H1 (cell line): ENCODE measurements around the gene SHANK2. TPM values are rescaled to one million over a fixed set of nuclear protein-coding genes. Genes with fewer than 3 reads are reported as not detected.

ENCODE experiments used
- BCL11A ChIP-seq, 2 experiments: IDR thresholded peaks; one replicate each; pipeline ENCODE4 v1.6.1; 2011; ENCODE audit warnings: low read depth in 2 of 2, low read length in 2 of 2, mild to moderate bottlenecking in 2 of 2
- CHD1 ChIP-seq: IDR thresholded peaks from 2 replicates; pipeline ENCODE4 v1.6.1; 2012; ENCODE audit warnings: low read depth, low read length, improper control_type of control experiment
- GABPA ChIP-seq: IDR thresholded peaks from 2 replicates; pipeline ENCODE4 v1.6.1; 2011; ENCODE audit warnings: mild to moderate bottlenecking, low read length, moderate library complexity, borderline replicate concordance; ENCODE audit not compliant: insufficient read depth
- HDAC2 ChIP-seq, 2 experiments: fragments of 300-600 bp in 1 of 2; sonication (generic) in 1 of 2; IDR thresholded peaks; 2 replicates each; pipeline ENCODE4 v1.6.1; 2011 to 2012; ENCODE audit warnings: low read depth in 2 of 2, low read length in 2 of 2, mild to moderate bottlenecking in 2 of 2, moderate library complexity in 2 of 2, borderline replicate concordance in 1 of 2, inconsistent platforms in 1 of 2
- KDM4A ChIP-seq: IDR thresholded peaks from one replicate; pipeline ENCODE4 v1.7.1; 2012; ENCODE audit warnings: low read depth, mild to moderate bottlenecking, moderate library complexity, low read length, inconsistent platforms; ENCODE audit not compliant: severe bottlenecking
- RFX5 ChIP-seq: IDR thresholded peaks from 2 replicates; pipeline ENCODE4 v1.6.1; 2011; ENCODE audit warnings: low read depth, low read length, improper control_type of control experiment, borderline replicate concordance
- polyA plus RNA-seq, 7 experiments: library from polyadenylated mRNA; depleted of rRNA in 3 of 7; stranded (reverse) in 5 of 7; unstranded in 2 of 7; fragments of >200 nt in 5 of 7; fragments of 200-250 nt in 2 of 7; gene quantifications; 1 replicate in 5 of 7; 2 replicates in 1 of 7; 4 replicates in 1 of 7; pipeline versions ENCODE4 v1.2.1 to v1.2.3, GENCODE V29; 2011 to 2013; ENCODE audit warnings: missing spikeins in 2 of 7, mixed read lengths in 2 of 7
- total RNA-seq: library from RNA; stranded (reverse); fragmentation: NEBNext Ultra II Directional; extraction: Animal tissue kit (Norgen Biotek cat#: 25700); gene quantifications from 2 replicates; pipeline ENCODE4 v1.2.1, GENCODE V29; 2021
- TF ChIP-seq, protein P1 (sequence below): fragments of 300-600 bp; sonication (generic); IDR thresholded peaks from 2 replicates; pipeline ENCODE4 v1.7.1; 2012; ENCODE audit warnings: low read length, moderate library complexity, mild to moderate bottlenecking, inconsistent platforms; ENCODE audit not compliant: insufficient replicate concordance
- TF ChIP-seq, protein P2 (sequence below): IDR thresholded peaks from 2 replicates; pipeline ENCODE4 v1.6.1; 2011; ENCODE audit warnings: low read length, improper control_type of control experiment
- TF ChIP-seq, protein P3 (sequence below): IDR thresholded peaks from 2 replicates; pipeline ENCODE4 v1.6.1; 2012; ENCODE audit warnings: inconsistent platforms

The SHANK2 gene
- total and polyA plus RNA-seq, 2 of the 8 experiments (the other 6 are each of a cell fraction or from before 2014, with no cell fraction given): 10.1 to 54.2 TPM

DNA sequence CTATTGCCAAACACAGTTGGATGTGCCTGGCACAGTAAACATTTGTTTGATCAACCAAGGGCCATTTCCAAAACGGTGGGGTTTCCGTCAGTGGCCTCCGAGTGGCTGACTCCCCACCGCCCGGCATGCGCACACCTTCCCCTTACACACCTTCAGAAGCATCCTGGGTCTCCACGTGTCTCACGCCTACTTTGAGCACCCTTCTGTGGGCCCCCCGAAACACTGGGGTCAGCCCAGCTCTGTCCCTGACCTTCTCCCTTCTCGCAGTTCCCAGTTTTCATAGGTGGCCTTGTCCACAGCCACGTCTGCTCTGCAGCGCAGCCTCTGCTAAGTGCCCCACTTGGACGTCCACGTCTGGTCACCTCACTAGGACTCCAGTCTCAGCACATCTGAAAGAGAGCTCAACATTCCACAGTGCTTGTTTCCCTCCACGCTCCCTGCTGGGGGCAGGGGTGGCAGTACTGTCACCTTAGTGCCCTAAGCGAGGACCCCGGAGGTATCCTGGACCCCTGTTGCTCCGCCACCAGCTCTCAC, 13.2 kb upstream of the SHANK2 start (continued):
- TF ChIP-seq, protein P1, sequence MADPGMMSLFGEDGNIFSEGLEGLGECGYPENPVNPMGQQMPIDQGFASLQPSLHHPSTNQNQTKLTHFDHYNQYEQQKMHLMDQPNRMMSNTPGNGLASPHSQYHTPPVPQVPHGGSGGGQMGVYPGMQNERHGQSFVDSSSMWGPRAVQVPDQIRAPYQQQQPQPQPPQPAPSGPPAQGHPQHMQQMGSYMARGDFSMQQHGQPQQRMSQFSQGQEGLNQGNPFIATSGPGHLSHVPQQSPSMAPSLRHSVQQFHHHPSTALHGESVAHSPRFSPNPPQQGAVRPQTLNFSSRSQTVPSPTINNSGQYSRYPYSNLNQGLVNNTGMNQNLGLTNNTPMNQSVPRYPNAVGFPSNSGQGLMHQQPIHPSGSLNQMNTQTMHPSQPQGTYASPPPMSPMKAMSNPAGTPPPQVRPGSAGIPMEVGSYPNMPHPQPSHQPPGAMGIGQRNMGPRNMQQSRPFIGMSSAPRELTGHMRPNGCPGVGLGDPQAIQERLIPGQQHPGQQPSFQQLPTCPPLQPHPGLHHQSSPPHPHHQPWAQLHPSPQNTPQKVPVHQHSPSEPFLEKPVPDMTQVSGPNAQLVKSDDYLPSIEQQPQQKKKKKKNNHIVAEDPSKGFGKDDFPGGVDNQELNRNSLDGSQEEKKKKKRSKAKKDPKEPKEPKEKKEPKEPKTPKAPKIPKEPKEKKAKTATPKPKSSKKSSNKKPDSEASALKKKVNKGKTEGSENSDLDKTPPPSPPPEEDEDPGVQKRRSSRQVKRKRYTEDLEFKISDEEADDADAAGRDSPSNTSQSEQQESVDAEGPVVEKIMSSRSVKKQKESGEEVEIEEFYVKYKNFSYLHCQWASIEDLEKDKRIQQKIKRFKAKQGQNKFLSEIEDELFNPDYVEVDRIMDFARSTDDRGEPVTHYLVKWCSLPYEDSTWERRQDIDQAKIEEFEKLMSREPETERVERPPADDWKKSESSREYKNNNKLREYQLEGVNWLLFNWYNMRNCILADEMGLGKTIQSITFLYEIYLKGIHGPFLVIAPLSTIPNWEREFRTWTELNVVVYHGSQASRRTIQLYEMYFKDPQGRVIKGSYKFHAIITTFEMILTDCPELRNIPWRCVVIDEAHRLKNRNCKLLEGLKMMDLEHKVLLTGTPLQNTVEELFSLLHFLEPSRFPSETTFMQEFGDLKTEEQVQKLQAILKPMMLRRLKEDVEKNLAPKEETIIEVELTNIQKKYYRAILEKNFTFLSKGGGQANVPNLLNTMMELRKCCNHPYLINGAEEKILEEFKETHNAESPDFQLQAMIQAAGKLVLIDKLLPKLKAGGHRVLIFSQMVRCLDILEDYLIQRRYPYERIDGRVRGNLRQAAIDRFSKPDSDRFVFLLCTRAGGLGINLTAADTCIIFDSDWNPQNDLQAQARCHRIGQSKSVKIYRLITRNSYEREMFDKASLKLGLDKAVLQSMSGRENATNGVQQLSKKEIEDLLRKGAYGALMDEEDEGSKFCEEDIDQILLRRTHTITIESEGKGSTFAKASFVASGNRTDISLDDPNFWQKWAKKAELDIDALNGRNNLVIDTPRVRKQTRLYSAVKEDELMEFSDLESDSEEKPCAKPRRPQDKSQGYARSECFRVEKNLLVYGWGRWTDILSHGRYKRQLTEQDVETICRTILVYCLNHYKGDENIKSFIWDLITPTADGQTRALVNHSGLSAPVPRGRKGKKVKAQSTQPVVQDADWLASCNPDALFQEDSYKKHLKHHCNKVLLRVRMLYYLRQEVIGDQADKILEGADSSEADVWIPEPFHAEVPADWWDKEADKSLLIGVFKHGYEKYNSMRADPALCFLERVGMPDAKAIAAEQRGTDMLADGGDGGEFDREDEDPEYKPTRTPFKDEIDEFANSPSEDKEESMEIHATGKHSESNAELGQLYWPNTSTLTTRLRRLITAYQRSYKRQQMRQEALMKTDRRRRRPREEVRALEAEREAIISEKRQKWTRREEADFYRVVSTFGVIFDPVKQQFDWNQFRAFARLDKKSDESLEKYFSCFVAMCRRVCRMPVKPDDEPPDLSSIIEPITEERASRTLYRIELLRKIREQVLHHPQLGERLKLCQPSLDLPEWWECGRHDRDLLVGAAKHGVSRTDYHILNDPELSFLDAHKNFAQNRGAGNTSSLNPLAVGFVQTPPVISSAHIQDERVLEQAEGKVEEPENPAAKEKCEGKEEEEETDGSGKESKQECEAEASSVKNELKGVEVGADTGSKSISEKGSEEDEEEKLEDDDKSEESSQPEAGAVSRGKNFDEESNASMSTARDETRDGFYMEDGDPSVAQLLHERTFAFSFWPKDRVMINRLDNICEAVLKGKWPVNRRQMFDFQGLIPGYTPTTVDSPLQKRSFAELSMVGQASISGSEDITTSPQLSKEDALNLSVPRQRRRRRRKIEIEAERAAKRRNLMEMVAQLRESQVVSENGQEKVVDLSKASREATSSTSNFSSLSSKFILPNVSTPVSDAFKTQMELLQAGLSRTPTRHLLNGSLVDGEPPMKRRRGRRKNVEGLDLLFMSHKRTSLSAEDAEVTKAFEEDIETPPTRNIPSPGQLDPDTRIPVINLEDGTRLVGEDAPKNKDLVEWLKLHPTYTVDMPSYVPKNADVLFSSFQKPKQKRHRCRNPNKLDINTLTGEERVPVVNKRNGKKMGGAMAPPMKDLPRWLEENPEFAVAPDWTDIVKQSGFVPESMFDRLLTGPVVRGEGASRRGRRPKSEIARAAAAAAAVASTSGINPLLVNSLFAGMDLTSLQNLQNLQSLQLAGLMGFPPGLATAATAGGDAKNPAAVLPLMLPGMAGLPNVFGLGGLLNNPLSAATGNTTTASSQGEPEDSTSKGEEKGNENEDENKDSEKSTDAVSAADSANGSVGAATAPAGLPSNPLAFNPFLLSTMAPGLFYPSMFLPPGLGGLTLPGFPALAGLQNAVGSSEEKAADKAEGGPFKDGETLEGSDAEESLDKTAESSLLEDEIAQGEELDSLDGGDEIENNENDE: no peak
- TF ChIP-seq GABPA: no peak
- TF ChIP-seq, protein P2, sequence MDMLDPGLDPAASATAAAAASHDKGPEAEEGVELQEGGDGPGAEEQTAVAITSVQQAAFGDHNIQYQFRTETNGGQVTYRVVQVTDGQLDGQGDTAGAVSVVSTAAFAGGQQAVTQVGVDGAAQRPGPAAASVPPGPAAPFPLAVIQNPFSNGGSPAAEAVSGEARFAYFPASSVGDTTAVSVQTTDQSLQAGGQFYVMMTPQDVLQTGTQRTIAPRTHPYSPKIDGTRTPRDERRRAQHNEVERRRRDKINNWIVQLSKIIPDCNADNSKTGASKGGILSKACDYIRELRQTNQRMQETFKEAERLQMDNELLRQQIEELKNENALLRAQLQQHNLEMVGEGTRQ: no peak
- TF ChIP-seq CHD1: no peak
- no peak for TF ChIP-seq BCL11A (IDR thresholded peaks at IDR 0.05; ENCODE audit: low read depth in 2 of 2, low read length in 2 of 2)
- TF ChIP-seq HDAC2 (IDR thresholded peaks at IDR 0.05; ENCODE audit: borderline replicate concordance in 1 of 2, low read depth in 2 of 2, low read length in 2 of 2): no peak
- no peak for TF ChIP-seq RFX5
- no peak for TF ChIP-seq KDM4A
- TF ChIP-seq, protein P3, sequence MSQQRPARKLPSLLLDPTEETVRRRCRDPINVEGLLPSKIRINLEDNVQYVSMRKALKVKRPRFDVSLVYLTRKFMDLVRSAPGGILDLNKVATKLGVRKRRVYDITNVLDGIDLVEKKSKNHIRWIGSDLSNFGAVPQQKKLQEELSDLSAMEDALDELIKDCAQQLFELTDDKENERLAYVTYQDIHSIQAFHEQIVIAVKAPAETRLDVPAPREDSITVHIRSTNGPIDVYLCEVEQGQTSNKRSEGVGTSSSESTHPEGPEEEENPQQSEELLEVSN: no peak
